RPMI7951 (cell line): ENCODE data around the gene ARPC4. TPM values are rescaled to one million over a fixed set of nuclear protein-coding genes. Genes with fewer than 3 reads are reported as not detected.
A peak's percentile ranks its signal among the peaks of the same experiment; 100 is the strongest.
"Not testable (repeated sequence)": the region's sequence is repeated elsewhere in the genome, so short reads cannot be mapped to it uniquely, and the experiment has no call there.

ENCODE experiments used
- DNase-seq: peaks from one replicate; pipeline ENCODE4 v3.0.0-alpha.2; 2012; ENCODE audit warnings: low read depth
- total RNA-seq: library from RNA; depleted of rRNA; stranded (reverse); fragments of >200 nt; shearing (Covaris generic); gene quantifications from 2 replicates; pipeline ENCODE4 v1.2.3, GENCODE V29; 2014

ARPC4 gene
- total RNA-seq, 1 experiment from 2014 or later: 254 TPM

DNA sequence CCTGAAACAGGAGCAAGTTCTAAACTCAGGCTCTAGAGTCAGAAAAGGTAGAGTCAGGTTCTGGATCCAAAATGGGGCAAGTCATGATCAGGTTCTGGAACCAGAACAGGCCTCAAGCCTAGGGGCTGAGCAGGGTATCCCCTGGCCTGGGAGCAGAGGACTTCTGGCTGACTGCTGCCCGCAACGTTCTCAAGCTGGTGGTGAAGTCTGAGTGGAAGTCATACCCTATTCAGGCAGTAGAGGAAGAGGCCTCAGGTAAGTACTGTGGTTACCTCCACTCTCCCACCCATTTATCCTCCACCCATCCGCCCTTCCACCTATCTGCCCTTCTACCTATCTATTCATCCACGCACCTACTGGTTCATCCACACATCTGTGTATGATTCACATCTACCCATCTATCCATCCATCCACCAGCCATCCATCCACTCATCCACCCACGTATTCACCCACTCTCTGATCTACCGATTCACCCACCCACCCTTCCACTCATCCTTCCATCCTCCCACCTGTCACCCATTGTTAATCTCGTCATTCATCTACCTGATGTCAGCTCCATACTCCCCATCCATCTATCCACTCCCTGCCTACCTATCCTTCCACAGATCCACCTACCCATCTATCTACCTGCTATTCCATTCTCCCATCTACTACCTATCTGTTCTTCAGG, 25.9 kb downstream of the ARPC4 start:
- DNase-seq: no peak

GRCh38 chr3:9820543-9820942, 27.7 kb downstream of the ARPC4 start:
- DNase-seq: no peak

GRCh38 chr3:9820946-9821345, 28.1 kb downstream of the ARPC4 start:
- peak; percentile 28 for DNase-seq

GRCh38 chr3:9825451-9826040, 32.7 kb downstream of the ARPC4 start:
- DNase-seq: no peak

DNA sequence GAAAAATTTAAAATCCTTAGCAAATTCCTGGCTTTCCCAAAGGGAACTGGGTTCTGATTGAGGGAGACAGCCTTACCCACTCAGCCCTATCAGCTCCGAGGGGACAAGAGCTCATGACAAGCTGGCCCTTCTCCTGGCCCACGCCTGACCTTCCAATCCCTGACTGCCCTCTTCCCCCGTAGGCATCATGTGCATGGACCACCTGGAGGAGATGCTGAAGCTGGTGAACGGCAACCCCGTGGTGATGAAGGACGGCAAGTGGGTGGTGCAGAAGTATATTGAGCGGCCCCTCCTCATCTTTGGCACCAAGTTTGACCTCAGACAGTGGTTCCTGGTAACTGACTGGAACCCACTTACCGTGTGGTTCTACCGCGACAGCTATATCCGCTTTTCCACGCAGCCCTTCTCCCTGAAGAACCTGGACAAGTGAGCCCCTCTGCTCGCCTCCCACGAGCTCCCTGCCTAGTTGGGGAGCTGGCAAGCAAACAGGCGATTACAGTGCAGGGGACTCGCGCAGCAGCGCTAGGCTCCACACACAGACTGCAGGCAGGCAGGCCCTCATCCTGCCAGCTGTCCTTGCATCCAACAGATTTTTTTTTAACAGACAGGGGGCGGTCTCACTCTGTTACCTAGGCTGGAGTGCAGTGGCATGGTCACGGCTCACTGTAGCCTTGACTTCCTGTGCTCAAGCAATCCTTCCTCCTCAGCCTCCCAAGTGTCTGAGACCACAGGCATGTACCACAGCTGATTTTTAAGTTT, 34.1 kb downstream of the ARPC4 start:
- DNase-seq: peak; percentile 43

DNA sequence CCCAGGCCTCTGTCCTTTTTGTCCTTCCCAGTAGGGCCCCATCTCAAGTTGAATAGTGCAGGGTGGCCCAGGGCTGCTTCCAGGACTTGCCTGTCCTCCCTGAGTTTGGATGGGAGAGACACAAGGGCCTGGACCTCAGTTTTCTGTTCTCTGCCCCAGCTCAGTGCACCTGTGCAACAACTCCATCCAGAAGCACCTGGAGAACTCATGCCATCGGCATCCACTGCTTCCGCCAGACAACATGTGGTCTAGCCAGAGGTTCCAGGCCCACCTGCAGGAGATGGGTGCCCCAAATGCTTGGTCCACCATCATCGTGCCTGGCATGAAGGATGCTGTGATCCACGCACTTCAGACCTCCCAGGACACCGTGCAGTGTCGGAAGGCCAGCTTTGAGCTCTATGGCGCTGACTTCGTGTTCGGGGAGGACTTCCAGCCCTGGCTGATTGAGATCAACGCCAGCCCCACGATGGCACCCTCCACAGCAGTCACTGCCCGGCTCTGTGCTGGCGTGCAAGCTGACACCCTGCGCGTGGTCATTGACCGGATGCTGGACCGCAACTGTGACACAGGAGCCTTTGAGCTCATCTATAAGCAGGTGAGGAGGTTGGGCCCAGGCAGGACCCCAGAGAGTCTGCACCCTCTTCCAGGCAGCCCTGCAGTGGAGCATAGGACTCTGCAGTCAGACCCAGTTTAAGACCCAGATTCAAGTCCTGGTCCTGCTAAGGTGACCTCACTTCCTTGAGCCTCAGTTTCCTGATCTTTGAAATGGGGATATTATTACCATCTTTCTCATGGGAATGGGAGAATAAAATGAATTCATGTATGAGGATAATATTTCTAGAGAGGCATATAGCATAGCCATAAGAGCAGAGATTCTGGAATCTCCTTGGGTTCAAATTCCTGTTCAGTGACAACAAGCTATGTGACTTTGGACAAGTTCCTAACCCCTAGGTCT, 36.2 kb downstream of the ARPC4 start:
- DNase-seq: no peak

- no peak for DNase-seq
Measured at GRCh38 chr3:9831253-9831652, 38.4 kb downstream of the ARPC4 start.

- no peak for DNase-seq
Measured at GRCh38 chr3:9833078-9833477, 40.2 kb downstream of the ARPC4 start.

GRCh38 chr3:9834520-9835380, 41.9 kb downstream of the ARPC4 start:
- no peak for DNase-seq

DNA sequence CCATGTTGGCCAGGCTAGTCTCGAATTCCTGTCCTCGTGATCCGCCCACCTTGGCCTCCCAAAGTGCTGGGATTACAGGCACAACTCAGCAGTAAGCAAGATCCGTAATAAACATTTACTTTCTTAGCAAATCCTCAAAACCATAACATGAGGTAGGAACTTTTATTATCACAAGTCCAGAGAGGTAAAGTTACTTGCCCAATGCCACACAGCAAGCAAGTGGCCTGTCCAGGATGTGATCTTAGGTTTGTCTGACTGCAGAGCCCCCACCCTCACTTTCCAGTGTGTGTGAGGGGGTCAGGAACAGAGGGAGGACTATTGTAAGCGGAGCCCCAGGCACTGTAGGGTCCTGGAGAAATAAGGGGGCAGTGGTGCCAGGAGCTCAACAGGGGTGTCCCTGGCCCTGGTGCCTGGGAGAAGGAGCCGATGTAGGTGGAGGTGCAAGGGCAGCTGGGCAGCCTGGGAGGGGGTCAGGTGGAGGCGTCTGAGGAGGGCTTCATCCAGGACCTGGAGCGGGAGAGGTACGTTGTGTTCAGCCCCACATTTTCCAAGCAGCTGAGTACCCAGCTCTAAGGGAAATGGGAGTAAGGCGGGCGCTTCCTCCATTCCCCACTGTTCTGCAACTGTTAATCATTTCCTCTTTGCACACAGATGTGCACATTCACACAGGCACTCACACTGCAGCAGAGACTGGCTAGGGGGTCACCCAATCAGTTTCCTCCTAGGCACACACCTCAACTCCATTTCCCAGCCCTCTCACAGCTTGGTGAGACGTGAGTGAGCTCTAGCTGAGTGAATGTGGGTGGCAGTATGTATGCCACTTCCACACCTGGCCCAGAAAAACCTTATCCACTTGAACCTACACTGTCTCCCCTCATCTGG, 45.1 kb downstream of the ARPC4 start:
- DNase-seq: no peak

GRCh38 chr3:9838856-9839255, 46.0 kb downstream of the ARPC4 start:
- DNase-seq: no peak

GRCh38 chr3:9841015-9841414, 48.1 kb downstream of the ARPC4 start:
- DNase-seq: no peak

DNA sequence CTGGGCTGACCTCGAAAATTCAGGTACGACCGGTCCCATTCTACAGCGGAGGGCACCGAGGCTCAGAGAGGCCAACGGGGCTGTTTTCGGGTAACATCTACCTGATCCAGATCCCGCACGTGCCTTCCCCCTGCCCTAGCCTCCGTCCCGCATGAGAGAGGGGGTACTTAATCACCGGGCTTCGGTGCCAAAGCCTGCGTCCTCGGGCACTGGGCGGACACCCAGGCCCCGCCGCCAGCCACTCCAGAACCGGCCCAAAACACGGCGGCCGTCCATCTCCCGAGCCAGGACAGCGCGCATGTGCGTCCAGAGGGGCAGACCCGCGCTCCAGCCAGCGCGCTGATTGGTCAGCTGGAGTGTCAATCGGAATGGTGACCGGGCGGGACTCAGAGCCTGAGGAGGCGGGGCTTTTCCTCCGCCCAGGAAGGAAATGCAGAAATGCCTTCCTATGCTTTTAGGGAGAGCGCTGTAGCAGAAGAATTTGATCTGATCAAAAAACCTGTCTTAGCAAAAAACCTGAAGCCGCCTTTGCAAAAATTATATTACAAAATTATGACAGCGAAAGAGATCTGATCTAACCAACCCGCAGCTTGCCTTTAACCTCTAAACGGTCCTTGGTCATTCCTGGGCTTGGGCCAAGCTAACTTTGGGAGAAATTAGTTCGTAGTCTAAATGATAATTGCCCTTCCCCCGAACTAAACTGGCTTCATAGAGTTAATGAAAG, 51.0 kb downstream of the ARPC4 start, which contains the start of gene RPUSD3:
TSS of gene RPUSD3 (minus strand) at position 294 of the 724 bp plus-strand sequence. CDS start at position 276, 18 bp downstream.
- DNase-seq: peak; percentile 94

GRCh38 chr3:9846231-9846630, 53.3 kb downstream of the ARPC4 start:
- no peak for DNase-seq

GRCh38 chr3:9846931-9847488, 54.1 kb downstream of the ARPC4 start:
- no peak for DNase-seq

GRCh38 chr3:9847870-9848269, 55.0 kb downstream of the ARPC4 start:
- not testable (repeated sequence) for DNase-seq

GRCh38 chr3:9848860-9849259, 56.0 kb downstream of the ARPC4 start:
- peak; percentile 44 for DNase-seq

GRCh38 chr3:9851383-9851782, 58.5 kb downstream of the ARPC4 start:
- not testable (repeated sequence) for DNase-seq

DNA sequence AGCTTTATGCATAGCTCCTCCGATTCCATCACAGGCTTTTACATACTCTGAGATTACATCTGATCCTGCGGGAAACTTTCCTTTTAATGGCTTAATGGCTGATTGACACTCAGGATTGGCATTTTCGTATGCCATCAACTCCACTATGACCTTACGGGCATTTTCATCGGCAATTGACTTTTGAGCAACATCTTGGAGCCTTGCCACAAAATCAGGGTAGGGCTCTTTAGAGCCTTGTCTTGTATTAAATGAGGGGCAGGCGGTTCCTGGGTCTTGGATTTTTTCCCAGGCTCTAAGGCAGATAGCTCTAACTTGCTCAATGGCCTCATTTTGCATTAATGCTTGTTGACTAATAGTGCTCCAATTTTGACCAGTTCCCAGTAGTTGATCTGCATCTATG, 59.0 kb downstream of the ARPC4 start:
- DNase-seq: not testable (repeated sequence)
